ENCODE results near the gene TTC34. TPM values are rescaled to one million over a fixed set of nuclear protein-coding genes. Genes with fewer than 3 reads are reported as not detected.

The TTC34 gene
- total RNA-seq, 4 donors from 2014 or later: 0.14 to 6.0 (median 0.75) TPM

DNA sequence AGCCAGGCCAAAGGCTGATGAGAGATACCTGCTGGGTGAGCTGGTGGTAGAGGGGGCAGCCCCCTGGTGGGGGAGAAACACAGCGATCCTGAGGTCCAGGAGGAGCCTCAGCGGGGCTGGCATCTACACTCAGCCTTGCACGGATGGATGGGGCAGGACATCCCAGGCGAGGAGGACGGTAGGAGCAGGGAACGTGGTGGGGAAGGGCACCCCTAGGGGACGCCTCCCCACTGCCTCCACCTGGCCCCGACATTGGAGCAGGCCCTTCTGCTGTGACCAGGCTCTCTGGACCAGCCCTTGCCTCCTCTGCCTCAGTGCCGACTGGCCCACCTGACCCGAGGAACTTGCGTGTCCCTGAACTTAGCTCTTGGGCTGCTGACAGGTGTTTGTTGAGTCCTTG is 162.3 kb downstream of the TTC34 start:
- 31% methylated on average over 11 of the region's 11 CpGs; no CpG with 5 or more reads in 1 of the 2 donors for WGBS, 2 donors (ENCODE audit: low coverage in 1 of 2)
- TF ChIP-seq EP300 (IDR thresholded peaks at IDR 0.05; ENCODE audit: low read depth) (no peak), POLR2A (IDR thresholded peaks at IDR 0.05) (no peak), POLR2AphosphoS5 (IDR thresholded peaks at IDR 0.05) (no peak)
- TF ChIP-seq, protein P1, sequence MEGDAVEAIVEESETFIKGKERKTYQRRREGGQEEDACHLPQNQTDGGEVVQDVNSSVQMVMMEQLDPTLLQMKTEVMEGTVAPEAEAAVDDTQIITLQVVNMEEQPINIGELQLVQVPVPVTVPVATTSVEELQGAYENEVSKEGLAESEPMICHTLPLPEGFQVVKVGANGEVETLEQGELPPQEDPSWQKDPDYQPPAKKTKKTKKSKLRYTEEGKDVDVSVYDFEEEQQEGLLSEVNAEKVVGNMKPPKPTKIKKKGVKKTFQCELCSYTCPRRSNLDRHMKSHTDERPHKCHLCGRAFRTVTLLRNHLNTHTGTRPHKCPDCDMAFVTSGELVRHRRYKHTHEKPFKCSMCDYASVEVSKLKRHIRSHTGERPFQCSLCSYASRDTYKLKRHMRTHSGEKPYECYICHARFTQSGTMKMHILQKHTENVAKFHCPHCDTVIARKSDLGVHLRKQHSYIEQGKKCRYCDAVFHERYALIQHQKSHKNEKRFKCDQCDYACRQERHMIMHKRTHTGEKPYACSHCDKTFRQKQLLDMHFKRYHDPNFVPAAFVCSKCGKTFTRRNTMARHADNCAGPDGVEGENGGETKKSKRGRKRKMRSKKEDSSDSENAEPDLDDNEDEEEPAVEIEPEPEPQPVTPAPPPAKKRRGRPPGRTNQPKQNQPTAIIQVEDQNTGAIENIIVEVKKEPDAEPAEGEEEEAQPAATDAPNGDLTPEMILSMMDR (IDR thresholded peaks at IDR 0.05): no peak
- intact Hi-C loops (cut with DNase I; ENCODE audit: low total_unique reads) (no loop called here), in situ Hi-C loops (cut with MboI; ENCODE audit: low pct_ligation_motif_present in 1 of 4, low pct_unique_long_range_greater_than_20kb in 1 of 4, low sequenced_read_pairs in 3 of 4) (loop anchor here in 1 of 4 donors (25.0 kb wide), 1 partner anchor 227 kb away; the partner anchor contains the start of gene PEX10)
- Histone ChIP-seq H3K27me3 (peaks cover 24% of the 10 kb centered on the region), H3K36me3 (no peaks in the 10 kb centered on the region), H3K9me3 (peaks cover 0 to 5% of the 10 kb centered on the region in 2 donors), H3K27ac (no peak overlapping the region), H3K4me3 (no peak overlapping the region), H3K4me1 (peaks cover 11 to 19% (median 17%) of the 10 kb centered on the region in 4 donors)
- DNase-seq: no peak

DNA sequence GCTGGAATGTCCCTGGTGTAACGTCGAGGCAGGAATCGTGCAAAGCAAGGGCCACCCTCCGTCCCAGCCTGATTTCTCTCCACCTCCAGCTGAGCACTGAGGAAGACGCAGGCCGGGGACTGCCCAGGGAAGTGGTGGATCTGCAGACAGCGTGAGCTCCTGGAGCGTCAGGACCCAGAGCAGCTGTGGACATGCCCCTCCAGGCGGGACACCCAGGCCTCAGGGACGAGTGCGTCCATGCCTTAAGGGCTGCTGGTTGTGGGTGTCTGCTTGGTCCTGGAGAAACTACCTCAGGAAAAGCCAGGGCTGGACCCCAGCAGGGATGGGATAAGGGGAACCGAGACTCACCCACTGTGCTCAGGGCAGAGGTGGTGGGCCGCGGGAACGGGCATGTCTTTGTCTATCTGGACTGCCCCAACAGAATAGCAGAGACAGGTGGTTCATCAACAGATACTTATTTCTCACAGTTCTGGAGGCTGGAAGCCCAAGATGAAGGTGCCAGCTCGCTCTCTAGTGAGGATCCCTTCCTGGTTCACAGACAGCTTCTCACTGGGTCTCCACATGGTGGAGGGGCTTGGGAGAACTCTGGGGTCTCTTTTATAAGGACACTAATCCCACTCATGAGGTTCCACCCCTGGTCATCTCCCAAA is 162.9 kb downstream of the TTC34 start:
- WGBS, 2 donors (ENCODE audit: low coverage in 1 of 2): 80 to 81% methylated on average over 1 to 16 of the region's 16 CpGs
- DNase-seq: no peak
- Histone ChIP-seq H3K9me3 (peaks cover 0 to 5% of the 10 kb centered on the region in 2 donors), H3K27me3 (peaks cover 30% of the 10 kb centered on the region), H3K36me3 (no peaks in the 10 kb centered on the region), H3K4me1 (peaks cover 11 to 19% (median 17%) of the 10 kb centered on the region in 4 donors), H3K4me3 (no peak overlapping the region), H3K27ac (no peak overlapping the region)
- intact Hi-C loops (cut with DNase I; ENCODE audit: low total_unique reads): no loop called here
- in situ Hi-C loops (cut with MboI; ENCODE audit: low pct_ligation_motif_present in 1 of 4, low pct_unique_long_range_greater_than_20kb in 1 of 4, low sequenced_read_pairs in 3 of 4): loop anchor here in 1 of 4 donors (25.0 kb wide), 1 partner anchor 226 kb away; the partner anchor contains the start of gene PEX10
- no peak for TF ChIP-seq POLR2A (IDR thresholded peaks at IDR 0.05)
- TF ChIP-seq POLR2AphosphoS5 (IDR thresholded peaks at IDR 0.05): no peak
- TF ChIP-seq, protein P1 (IDR thresholded peaks at IDR 0.05): no peak
- no peak for TF ChIP-seq EP300 (IDR thresholded peaks at IDR 0.05; ENCODE audit: low read depth)

DNA sequence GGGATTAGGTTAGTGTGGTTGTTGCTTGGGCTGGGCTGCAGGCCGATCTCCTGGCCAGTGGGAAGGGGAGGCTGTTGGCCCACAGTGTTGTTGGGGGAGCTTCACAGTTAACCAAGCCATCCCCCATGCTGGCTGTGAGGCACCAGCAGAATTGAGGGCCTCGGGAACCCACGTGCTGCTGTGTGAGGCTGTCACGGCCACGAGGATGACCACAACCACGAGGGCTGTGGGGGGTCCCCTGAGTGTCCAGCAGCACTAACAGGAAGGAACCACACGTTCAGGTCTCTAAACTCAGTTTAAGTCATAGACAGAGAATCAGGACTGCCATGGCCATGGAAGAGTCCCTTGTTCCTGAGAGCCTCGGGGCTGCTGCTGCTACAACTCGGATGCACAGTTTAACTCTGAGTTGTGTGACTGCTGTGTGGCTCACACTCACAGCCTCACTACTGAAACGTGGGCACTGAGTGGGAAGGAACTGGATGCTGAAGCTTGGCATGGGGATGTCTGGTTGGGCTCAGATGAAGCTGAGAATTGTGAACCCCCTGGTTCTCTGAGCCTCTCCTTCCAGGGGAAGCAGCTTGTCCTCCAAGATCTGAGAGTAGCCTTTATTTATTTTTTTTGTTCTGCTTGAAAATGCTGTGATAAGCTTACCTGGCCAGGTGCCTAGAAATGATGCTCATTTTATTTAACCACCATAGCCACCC is 163.9 kb downstream of the TTC34 start:
- Histone ChIP-seq H3K27ac (no peak overlapping the region), H3K27me3 (peaks cover 39% of the 10 kb centered on the region), H3K36me3 (no peaks in the 10 kb centered on the region), H3K9me3 (peaks cover 0 to 5% of the 10 kb centered on the region in 2 donors), H3K4me1 (peaks cover 11 to 20% (median 15%) of the 10 kb centered on the region in 4 donors), H3K4me3 (no peak overlapping the region)
- in situ Hi-C loops (cut with MboI; ENCODE audit: low pct_ligation_motif_present in 1 of 4, low pct_unique_long_range_greater_than_20kb in 1 of 4, low sequenced_read_pairs in 3 of 4) (loop anchor here in 1 of 4 donors (25.0 kb wide), 1 partner anchor 225 kb away; the partner anchor contains the start of gene PEX10), intact Hi-C loops (cut with DNase I; ENCODE audit: low total_unique reads) (no loop called here)
- 65% methylated on average over 10 of the region's 10 CpGs; no CpG with 5 or more reads in 1 of the 2 donors for WGBS, 2 donors (ENCODE audit: low coverage in 1 of 2)
- DNase-seq: no peak
- no peak for TF ChIP-seq POLR2A (IDR thresholded peaks at IDR 0.05)
- TF ChIP-seq EP300 (IDR thresholded peaks at IDR 0.05; ENCODE audit: low read depth): no peak

DNA sequence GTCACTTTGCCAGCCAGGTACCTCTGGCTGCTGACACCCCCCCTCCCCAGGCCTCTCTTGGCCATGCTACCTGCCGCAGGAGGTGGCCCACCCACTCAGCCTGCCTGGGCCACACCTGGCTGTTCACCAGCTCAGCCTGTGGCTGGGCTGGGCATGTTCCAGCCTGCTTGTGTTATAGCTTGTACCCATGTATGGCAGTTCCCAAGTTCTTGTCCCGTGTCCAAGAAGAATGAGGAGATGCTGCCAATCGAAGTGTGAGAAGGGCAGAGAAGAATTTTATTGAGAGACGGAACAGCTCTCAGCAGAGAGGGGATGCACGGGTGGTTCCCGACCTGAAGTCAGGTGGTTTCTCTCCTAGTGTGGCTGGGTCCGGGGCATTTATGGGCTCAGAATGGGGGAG is 164.8 kb downstream of the TTC34 start:
- intact Hi-C loops (cut with DNase I; ENCODE audit: low total_unique reads): no loop called here
- DNase-seq: no peak
- in situ Hi-C loops (cut with MboI; ENCODE audit: low pct_ligation_motif_present in 1 of 4, low pct_unique_long_range_greater_than_20kb in 1 of 4, low sequenced_read_pairs in 3 of 4): loop anchor here in 1 of 4 donors (25.0 kb wide), 1 partner anchor 224 kb away; the partner anchor contains the start of gene PEX10
- Histone ChIP-seq H3K27me3 (peaks cover 48% of the 10 kb centered on the region), H3K4me3 (no peak overlapping the region), H3K36me3 (no peaks in the 10 kb centered on the region), H3K27ac (no peak overlapping the region), H3K9me3 (peaks cover 0 to 5% of the 10 kb centered on the region in 2 donors), H3K4me1 (peaks cover 8 to 17% (median 13%) of the 10 kb centered on the region in 4 donors)
- TF ChIP-seq POLR2AphosphoS5 (IDR thresholded peaks at IDR 0.05): no peak
- no peak for TF ChIP-seq EP300 (IDR thresholded peaks at IDR 0.05; ENCODE audit: low read depth)
- TF ChIP-seq, protein P1 (IDR thresholded peaks at IDR 0.05): no peak
- no peak for TF ChIP-seq POLR2A (IDR thresholded peaks at IDR 0.05)
- 91 to 92% methylated on average over 2 to 7 of the region's 7 CpGs for WGBS, 2 donors (ENCODE audit: low coverage in 1 of 2)
